GM21717 (cell line): ENCODE measurements around the gene AS3MT.
"Not testable (repeated sequence)": the region's sequence is repeated elsewhere in the genome, so short reads cannot be mapped to it uniquely, and the experiment has no call there.

Experiments used
- ATAC-seq: cut with Tn5 transposase; IDR thresholded peaks from one replicate; pipeline ENCODE4 v1.9.1; 2021; ENCODE audit warnings: mild to moderate bottlenecking, moderate library complexity; ENCODE audit not compliant: unreplicated experiment

AS3MT gene, protein sequence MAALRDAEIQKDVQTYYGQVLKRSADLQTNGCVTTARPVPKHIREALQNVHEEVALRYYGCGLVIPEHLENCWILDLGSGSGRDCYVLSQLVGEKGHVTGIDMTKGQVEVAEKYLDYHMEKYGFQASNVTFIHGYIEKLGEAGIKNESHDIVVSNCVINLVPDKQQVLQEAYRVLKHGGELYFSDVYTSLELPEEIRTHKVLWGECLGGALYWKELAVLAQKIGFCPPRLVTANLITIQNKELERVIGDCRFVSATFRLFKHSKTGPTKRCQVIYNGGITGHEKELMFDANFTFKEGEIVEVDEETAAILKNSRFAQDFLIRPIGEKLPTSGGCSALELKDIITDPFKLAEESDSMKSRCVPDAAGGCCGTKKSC

DNA sequence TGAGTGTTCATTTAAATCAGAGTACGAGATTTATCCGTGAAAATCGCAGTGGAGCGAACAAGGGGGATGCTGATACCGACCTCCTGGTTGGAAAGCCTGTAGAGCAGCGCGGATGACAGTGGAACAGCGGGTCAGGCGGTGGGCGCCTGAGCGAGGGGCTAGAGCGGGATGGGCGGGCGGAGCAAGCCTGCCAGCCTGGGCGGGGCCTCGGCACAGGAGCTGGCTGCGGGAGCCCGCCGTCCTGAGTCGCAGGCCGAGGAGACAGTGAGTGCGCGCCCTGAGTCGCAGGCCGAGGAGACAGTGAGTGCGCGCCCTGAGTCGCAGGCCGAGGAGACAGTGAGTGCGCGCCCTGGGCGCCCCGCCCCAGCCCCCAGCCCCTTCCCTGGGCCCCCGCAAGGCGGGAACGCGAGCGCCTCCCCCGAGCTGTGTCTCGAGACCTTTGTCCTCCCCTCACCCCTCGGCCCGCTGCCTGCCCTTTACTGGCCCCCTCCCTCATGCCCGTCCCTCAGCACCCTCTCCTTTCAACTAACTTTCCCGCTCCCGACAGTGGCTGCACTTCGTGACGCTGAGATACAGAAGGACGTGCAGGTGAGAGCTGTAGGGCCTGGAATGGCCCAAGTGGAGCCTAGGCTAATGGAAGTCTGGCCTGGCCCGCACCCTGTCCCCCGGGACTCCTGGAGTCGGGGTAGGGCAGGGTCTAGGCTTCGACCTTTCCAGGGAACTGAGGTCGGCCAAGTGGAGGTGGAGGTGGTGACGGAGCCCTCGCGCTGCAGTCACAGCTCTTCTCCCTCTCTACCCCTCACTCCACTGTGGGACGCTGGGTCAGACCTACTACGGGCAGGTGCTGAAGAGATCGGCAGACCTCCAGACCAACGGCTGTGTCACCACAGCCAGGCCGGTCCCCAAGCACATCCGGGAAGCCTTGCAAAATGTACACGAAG lies at the start of gene AS3MT:
Gene AS3MT, plus strand, starts transcription at position 213 of the 941 bp plus-strand sequence. Its CDS starts 123 bp downstream, at position 336.
- ATAC-seq: no peak

DNA sequence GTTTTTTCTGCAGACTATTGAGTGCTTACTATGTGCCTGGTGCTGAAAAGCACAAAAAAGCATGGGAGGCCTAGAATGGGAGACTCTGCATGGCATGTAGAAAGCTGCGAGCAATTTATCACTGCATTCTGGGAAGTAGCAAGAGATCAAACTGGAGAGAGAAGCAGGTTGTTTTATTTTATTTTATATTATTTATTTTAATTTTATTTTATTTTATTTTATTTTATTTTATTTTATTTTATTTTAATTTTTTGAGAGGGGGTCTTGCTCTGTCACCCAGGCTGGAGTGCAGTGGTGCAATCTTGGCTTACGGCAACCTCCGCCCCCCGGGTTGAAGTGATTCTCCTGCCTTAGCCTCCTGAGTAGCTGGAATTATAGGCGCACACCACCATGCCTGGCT lies 49.3 kb upstream of the AS3MT start:
- not testable (repeated sequence) for ATAC-seq

DNA sequence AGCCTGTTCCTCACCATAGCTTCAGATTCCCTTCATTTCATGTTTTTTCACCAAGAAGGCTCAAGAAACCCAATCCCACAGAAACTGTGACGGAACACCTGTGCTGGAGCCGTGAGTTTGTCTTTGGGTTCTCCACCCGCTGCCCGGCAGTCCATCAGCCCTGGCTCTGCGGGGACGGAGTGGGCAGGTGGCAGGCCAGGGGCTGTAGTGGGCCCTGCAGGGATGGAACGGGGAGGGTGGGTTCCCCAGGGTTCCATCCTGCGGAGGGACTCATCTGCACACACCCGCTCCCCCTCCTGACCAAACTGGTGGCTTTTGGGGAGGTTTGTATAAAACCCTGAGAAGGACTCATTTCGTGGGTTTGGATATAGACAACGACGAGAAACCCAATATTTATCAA lies 47.0 kb upstream of the AS3MT start:
- no peak for ATAC-seq

DNA sequence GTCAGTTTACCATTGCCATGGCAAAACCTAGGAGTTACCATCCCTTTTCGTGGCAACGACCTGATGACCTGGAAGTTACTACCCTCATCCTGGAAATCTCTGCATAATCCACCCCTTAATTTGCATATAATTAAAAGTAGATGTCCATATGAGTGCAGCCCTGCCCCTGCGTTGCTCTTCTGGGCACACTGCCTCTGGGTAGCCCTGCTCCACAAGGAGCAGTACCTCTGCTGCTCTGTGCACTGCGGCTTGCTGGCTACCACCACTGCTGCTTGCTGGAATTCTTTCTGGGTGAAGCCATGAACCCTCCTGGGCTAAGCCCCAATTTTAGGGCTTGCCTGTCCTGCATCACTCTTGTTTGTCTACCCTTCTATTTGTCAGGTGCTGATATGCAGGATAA lies 44.6 kb upstream of the AS3MT start:
- no peak for ATAC-seq

DNA sequence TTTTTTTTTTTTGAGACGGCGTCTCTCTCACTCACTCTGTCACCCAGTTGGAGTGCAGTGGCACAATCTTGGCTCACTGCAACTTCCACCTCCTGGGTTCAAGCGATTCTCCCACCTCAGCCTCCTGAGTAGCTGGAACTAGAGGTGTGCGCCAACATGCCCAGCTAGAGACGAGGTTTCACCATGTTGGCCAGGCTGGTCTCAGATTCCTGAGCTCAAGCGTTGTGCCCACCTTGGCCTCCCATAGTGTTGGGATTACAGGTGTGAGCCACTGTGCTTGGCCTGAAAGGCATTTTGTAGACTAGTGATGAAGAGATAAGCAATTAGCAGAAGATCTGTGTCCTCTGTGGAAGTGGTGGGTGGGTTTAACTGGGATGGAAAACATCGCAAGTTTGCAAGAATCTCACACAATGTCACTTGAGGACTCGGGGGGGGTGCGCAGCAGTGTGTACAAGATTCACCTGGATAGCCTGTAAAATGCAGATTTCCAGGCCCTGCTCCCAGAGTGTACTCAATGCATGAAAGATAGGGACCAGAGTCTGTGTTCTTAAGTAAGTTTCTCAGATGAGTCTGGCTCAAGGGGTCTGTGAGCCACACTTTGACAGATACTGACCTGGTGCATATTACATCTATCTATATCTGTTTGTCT lies 43.0 kb upstream of the AS3MT start:
- no peak for ATAC-seq

DNA sequence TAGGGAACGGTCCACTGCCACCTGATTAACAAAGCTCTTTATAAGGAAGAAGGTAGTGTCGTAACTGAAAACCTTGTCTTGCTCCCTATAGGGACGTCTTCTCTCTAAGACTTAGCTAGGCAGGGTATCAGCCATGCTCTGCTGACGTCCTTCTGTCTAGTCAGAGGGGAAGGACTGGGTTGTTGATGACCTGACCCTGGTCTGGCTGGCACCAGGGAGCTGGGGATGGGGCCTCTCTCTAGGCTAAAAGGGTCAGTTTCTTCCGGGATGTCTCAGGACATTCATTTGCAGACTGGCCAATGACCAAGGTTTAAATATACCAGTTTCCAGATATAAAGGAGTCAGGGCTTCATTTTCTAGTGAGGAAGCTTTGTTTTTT lies 41.7 kb upstream of the AS3MT start:
- no peak for ATAC-seq

DNA sequence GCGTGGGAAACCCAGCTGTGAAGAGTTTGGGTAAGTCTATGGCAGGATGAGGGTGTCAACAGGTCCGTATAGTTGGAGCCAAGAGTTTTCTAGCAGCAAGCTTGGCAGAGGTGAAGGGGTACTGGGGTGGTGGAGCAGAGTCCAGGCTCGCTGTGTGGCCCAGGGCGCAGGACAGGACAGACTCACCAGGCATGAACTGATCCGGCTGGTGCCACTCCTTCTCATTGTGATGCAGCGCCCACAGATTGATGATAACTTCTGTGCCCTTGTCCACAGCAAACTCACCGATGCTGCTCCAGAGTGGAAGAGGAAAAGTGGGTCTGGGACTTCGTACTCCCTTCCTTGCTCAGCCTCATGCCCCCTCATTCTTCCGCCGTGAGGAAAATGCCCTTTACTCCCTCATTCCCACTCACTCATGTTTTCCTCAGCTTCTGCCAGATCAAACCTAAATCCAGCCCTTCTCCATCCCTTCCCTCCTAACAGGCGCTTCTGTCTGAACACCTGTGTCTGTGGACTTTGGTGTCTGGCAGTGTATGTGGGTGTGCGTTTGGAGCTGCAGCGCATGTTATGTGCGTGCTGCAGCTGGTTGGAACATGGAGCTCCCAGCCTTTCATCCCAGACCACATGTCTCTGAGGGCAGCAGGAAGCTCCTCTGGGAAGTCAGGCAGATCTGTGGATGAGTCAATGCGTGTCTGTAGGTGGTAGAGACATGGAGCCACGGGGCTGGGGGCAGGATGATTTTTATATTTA lies 37.8 kb upstream of the AS3MT start:
- no peak for ATAC-seq

DNA sequence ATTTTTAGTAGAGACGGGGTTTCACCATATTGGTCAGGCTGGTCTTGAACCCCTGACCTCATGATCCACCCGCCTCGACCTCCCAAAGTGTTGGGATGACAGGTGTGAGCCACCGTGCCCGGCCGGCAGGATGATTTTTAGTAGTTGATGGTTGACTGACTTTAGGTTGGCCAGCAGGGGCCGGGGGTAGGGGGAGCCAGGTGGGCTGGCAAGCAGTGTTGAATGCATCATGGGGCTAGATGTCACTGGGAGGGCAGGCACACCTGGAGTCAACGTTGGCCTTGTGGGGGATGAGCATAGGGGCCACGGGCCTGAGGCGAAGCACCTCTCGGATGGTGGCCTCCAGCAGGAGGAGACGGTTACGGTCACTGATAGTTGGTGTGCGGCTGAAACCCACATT lies 37.0 kb upstream of the AS3MT start:
- ATAC-seq: no peak

DNA sequence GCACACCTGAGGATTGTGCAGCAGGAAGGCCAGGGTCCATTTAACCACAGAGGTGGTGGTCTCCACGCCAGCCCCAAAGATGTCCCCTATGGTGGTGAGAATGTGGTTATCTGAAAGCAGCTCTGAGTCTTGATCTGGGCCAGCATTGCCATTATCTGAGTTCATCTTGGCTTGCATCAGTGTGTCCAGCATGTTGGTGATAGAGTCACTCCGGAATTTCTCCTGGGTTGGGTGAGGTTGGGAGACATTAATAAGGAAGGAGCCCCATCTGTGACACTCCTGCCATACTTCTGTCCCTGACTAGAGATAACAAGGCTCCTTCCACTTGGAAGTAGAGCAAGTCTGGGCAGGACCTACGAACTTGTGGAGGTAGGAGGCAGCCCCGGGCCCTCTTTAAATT lies 36.3 kb upstream of the AS3MT start:
- no peak for ATAC-seq

DNA sequence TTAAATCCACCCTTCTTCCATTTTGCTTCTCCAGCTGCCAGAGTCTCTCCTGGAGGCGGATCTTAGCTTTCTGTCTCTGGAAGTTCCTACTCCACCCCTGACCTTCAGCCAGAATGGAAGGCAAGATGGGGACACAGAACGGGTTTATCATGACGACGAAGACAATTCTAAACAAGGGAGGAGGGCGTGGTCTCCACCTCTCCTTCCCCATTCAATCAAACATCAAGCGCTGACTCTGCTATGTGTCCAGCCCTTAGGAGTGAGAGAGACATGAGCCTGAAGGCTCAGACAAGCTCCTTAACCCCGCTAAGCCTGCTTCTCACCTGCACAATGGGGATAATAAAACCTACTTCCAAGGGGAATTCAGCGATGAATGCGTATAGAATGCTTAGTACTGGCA lies 35.1 kb upstream of the AS3MT start:
- ATAC-seq: no peak

DNA sequence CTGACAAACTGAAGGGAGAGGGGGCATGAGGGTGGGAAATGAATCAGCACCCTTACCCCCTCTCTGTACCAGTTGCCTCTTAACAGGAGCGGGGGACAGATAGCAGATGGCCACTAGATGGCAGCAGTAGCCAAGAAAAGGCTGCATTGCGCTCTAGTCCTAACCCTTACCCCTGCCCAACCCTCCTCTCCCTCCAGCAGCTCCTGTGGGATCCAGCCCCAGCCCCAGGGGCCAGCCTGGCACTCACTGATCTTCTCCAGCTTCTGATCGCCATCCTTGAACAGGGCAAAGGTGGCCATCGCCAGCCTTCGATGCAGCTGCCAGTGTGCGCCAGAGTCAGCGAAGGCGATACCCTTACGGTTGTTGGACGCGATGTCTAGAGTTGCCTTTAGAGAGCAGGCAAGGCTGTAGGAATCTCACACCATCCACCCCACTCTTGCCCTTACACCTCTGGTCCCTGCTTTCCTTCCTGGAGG lies 34.2 kb upstream of the AS3MT start:
- peak; percentile 56 for ATAC-seq

DNA sequence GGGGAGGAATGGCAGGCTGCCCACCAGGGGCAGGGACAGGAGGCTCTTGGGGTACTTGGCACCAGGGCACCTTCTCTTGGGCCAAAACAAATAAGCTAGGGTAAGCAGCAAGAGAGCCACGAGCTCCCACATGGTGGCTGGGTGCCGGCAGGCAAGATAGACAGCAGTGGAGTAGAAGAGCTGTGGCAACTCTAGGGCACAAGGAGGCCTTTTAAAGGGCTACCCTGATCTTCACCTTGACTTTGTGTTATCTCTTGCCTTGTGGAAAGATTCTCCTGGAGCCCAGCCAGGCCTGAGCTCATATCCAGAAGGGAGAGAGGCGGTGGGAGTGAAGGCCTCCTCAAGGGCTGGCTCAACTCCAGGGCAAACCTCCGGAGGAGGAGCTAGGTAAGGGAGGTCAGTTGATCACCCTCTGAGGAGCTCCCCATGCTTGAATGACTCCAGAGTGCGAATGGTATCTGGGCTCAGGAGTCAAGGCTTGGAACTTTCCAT lies 32.0 kb upstream of the AS3MT start, which contains the start of gene CYP17A1:
Gene CYP17A1, minus strand, starts transcription at position 184 of the 492 bp plus-strand sequence. Its CDS starts 52 bp downstream, at position 132.
- ATAC-seq: no peak

DNA sequence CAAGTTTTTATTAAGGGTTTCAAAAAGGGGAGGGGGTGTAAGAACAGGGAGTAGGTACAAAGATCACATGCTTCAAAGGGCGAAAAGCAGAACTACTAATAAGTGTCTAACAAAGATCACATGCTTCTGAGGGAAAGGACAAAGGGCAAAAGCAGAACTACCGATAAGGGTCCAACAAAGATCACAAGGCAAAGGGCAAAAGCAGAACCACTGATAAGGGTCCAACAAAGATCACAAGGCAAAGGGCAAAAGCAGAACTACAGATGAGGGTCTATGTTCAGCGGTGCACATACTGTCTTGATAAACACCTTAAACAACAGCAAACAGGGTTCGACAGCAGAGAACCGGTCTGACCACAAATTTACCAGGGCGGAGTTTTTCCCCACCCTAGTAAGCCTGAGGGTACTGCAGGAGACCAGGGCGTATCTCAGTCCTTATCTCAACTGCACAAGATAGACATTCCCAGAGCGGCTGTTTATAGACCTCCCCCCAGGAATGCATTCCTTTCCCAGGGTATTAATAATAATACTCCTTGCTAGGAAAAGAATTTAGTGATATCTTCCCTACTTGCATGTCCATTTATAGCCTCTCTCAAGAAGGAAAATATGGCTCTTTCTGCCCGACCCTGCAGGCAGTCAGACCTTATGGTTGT lies 30.9 kb upstream of the AS3MT start:
- ATAC-seq: not testable (repeated sequence)

DNA sequence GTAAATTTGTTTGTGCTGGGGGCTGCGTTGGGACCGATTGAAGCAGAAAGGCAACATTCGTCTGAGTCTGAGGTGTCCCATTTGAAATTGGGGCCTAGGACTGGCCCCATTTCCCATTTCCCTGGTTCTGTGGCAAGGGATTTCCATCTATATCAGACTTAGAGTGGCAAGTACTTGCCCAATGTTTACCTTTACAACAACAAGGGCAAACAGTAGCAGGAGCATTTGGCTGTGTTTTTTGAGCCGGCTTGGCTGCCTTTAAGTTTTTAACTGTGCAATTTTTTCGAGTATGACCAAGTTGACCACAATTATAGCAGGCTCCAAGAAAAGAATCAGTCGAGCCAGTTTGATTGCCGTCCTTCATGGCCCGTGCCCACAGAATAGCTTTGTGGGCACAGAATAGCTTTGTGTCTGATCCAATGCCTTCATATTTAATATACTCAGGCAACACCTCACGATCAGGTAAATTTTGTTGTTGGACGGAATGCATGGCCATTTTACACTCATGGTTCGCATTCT lies 27.4 kb upstream of the AS3MT start:
- ATAC-seq: no peak

DNA sequence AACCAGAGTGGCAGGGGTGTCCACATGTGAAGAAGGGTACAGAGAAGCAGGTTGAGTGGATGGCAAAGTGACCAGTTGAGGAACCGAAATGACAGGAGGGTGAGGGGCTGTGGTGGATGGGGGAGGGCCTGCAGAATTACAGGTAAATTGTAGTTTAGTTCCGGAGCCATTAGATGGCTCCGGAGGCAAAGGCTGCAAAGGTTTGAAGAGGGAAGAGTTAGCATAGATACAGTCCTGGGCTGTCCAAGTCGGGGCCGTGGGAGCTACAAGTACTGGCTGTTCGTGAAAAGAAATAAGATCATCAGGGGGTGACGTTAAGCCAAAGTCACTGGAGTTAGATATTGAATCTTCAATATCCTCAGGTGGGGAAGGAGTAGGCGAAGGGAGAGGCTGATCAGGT lies 26.1 kb upstream of the AS3MT start:
- ATAC-seq: not testable (repeated sequence)

DNA sequence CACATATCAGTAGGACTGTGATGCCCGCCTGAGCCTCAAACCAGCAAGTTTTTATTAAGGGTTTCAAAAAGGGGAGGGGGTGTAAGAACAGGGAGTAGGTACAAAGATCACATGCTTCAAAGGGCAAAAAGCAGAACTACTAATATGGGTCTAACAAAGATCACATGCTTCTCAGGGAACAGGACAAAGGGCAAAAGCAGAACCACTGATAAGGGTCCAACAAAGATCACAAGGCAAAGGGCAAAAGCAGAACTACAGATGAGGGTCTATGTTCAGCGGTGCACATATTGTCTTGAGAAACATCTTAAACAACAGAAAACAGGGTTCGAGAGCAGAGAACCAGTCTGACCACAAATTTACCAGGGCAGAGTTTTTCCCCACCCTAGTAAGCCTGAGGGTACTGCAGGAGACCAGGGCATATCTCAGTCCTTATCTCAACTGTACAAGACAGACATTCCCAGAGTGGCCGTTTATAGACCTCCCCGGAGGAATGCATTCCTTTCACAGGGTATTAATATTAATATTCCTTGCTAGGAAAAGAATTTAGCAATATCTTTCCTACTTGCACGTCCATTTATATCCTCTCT lies 25.0 kb upstream of the AS3MT start:
- not testable (repeated sequence) for ATAC-seq

DNA sequence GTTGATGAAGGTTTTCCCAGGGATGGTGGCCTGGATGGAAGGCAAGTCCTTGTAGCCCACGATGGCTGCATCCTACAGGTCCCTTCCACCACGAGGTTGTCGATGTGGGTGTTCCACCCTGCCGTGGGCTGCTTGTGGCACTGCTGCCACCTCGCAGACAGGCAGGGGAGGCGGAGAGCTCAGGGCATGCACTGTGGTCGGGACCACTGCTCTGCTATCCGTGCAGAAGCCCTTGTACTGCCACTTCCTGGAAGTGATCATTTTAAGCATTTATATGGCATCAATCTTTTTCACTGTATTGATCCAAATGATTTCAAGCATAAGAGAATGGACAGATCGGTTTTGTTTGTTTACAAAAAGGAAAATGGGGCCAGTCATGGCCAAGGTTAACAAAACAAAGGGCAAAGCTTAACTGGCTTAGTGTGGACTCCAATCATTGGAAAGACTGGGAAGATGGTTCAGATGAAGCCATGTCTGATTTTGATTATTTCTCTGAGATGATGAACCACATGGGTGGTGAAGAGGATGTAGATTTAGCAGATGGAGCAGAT lies 23.8 kb upstream of the AS3MT start:
- no peak for ATAC-seq

DNA sequence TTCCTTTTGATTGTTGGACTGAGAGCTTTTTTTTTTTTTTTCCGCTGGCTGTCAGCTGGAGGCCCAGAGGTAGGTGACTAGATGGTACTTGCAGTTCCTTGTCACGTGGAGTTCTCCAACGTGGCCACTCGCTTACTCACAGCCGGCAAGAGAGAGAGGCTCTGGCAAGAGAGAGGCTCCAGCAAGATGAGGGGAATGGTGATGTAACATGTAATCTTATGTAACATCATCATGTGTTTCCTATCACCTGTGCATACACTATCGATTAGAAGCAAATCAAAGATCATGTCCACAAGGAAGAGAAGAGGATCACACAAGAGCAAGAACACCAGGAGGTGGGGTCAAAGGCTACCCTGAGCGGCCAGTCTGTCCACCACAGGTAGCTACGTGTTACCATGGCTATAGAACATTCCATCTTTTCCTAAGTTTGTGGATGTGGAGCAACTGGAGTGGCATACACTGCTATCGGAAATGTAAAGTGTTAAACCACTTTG lies 19.2 kb upstream of the AS3MT start:
- no peak for ATAC-seq

DNA sequence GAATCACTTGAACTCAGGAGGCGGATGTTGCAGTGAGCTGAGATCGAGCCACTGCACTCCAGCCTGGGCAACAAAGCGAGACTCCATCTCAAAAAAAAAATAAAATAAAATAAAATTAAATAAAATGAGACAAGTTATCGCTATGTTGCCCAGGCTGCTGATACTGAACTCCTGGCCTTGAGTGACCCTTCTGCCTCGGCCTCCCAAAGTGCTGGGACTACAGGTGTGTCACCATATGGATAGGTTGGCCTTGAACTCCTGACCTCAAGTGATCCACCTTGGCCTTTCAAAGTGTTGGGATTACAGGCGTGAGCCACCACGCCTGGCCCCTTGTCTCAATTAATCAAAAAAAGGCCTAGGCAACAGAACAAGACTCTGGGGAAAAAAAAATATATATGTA lies 16.0 kb upstream of the AS3MT start:
- not testable (repeated sequence) for ATAC-seq
